HUES6 (cell line): ENCODE measurements around the gene PLLP.

Experiments
- H3K27ac ChIP-seq: 2 replicates; pipeline ENCODE4 v1.7.0; 2013; ENCODE audit warnings: low read depth, mild to moderate bottlenecking, low read length, inconsistent platforms
- H3K27me3 ChIP-seq: 2 replicates; pipeline ENCODE4 v1.6.1; 2013; ENCODE audit warnings: low read length; ENCODE audit not compliant: control insufficient read depth, insufficient read depth
- H3K36me3 ChIP-seq: 2 replicates; pipeline ENCODE4 v1.6.1; 2013; ENCODE audit warnings: low read length; ENCODE audit not compliant: control insufficient read depth, insufficient read depth
- H3K4me1 ChIP-seq: 2 replicates; pipeline ENCODE4 v1.6.1; 2013; ENCODE audit warnings: low read length; ENCODE audit not compliant: control insufficient read depth, insufficient read depth
- H3K4me3 ChIP-seq: 2 replicates; pipeline ENCODE4 v1.5.1; 2013; ENCODE audit warnings: low read depth, low read length
- H3K9ac ChIP-seq: one replicate; pipeline ENCODE4 v1.6.1; 2013; ENCODE audit warnings: mild to moderate bottlenecking, low read length
- H3K9me3 ChIP-seq: 2 replicates; pipeline ENCODE4 v1.6.1; 2013; ENCODE audit warnings: low read depth, low read length; ENCODE audit not compliant: control insufficient read depth, insufficient read depth

Gene PLLP

DNA sequence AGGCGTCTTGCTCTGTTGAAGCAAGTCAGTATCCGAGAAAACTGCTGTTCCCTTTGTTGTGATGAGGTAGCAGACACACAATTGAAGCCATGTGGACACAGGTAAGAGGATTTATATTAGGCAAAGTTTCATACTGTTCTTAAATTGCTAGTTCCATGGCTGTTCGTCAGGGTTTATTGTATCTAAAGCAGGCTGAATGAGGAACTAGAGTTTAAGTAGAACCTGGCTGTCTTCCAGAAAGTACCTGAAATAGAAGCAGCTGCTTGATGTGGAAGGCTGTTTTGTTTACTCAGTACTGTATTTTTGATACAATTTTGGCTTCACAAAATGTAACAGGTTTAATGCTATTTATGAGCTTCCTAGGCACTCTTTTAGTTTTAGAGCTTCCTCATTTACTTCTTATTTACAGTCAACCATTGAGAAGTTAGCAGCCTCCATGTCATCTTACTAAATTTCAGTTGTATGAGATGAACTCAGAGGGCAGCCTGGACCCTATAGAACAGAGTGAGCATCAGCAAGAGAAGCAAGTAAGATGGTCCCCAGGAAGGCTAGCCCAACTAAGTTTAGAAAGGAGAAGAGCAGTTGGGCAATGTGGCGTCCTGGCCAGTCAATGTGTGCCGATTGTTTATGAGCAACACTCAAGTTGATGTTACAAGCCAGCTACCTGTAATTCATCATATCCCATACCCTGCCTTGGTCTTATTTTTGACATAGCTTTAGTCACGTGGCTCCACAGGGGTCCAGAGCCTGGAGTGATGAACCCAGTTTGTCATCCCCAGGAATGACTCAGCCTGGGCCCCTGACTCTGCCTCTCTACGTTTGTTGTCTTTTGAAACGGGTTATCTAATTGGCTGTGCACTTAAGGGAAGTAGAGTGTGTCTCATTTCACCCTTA lies 49.1 kb downstream of the PLLP start:
- Histone ChIP-seq H3K4me1 (no peaks in the 10 kb centered on the region), H3K9ac (no peak overlapping the region), H3K27me3 (no peaks in the 10 kb centered on the region), H3K27ac (no peak overlapping the region), H3K9me3 (no peaks in the 10 kb centered on the region), H3K4me3 (no peak overlapping the region), H3K36me3 (peaks cover 80% of the 10 kb centered on the region)

DNA sequence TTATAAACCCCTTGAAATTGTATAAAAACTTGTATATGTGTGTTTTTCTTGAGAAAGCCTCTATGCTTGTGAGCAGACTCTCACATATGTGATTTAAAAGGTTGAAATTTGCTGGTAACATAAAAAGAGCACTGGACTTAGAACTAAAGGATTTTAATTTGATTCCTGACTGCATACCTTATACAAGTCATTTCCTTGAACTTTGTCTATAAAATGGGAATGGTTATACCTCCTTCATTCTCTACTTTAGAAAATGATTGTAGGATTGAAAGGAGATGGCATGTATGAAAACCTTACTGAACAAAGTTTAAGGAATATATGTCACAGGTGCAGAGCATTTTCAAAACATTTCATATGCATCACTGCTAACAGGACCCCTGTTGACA lies 49.8 kb downstream of the PLLP start:
- Histone ChIP-seq H3K4me3 (no peak overlapping the region), H3K9me3 (no peaks in the 10 kb centered on the region), H3K4me1 (no peaks in the 10 kb centered on the region), H3K27me3 (no peaks in the 10 kb centered on the region), H3K36me3 (peaks cover 84% of the 10 kb centered on the region), H3K27ac (no peak overlapping the region), H3K9ac (no peak overlapping the region)

DNA sequence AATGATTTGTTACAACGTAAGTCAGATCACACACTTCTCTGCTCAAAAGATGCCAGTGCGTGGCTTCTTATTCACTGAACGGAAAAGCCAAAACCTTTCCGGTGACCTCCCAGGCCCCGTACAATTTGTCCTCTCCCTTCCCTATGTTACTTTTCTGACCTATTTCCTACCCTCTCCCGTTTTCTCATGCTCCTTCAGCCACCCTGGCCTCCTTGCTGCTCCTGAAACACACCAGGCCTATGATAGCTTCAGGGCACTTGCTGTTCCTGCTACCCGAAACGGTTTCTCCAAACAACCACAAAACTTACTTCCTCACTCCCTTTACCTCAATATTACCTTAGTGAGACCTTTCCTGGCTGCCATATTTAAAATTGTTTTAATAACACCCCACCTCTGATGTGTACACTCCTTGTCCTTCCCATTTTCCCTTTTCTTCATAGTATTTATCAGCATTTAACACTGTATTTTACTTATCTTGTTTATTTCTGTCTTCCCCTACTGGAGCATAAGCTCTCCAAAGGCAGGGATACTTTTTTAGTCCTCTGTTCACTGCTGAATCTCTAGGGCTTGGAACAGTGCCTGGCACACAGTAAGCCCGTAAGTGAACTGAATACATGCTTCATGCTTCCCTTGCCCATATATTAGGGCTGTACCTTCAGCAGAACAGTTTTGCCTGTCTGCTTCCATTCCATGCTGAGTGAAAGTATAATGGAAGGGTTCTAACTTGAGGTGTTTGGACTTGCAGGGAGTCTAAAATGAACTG lies 50.3 kb downstream of the PLLP start:
- Histone ChIP-seq H3K27me3 (no peaks in the 10 kb centered on the region), H3K36me3 (peaks cover 83% of the 10 kb centered on the region), H3K4me1 (no peaks in the 10 kb centered on the region), H3K9me3 (no peaks in the 10 kb centered on the region), H3K4me3 (no peak overlapping the region), H3K27ac (no peak overlapping the region), H3K9ac (no peak overlapping the region)

DNA sequence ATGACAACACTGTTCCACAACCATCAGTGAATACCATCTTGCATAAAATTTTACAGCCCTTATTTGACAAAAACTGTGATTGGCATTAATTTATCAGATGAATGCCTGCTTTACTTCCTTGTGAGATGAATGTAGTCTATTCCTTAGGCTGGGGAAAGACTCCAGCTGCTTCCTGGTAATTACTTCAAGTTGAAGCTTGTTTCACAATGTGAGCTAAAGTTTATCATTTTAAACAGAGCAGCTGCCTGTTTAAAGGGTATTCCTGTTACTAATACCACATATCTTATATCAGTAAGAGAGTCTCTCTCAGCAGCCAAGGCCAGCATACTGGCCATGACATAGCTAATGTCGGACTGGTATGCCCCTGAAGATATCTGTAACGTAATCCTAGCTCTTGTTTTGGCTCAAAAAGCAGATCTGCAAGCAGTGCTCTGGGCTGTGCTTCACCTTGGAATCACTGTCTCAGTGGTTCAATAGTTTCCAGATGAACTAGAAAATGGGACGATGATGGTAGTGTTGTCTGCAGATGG lies 52.6 kb downstream of the PLLP start:
- no peak overlapping the region for H3K4me3 ChIP-seq
- no peaks in the 10 kb centered on the region for H3K9me3 ChIP-seq
- H3K27ac ChIP-seq = no peak overlapping the region
- H3K36me3 ChIP-seq = peaks cover 89% of the 10 kb centered on the region
- H3K4me1 ChIP-seq = no peaks in the 10 kb centered on the region
- H3K27me3 ChIP-seq = no peaks in the 10 kb centered on the region
- H3K9ac ChIP-seq = no peak overlapping the region

DNA sequence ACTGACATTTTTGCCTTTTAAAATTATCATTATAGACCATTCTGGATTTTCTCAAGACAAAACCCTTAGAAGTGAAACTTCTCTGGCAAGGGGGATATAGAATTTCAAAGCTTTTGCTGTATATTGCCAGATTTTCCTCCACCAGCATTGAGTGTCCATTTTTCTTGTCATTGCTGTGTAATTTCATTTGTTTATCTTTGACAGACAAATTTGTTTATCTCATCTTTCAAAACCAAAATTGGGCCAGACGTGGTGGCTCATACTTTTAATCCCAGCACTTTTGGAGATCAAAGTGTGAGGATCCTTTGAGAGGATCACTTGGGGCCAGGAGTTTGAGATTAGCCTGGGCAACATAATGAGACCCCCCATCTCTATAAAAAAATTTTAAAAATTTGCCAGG lies 55.4 kb downstream of the PLLP start:
- Histone ChIP-seq H3K36me3 (peaks cover 86% of the 10 kb centered on the region), H3K4me3 (no peak overlapping the region), H3K27ac (no peak overlapping the region), H3K9ac (no peak overlapping the region), H3K4me1 (no peaks in the 10 kb centered on the region), H3K9me3 (no peaks in the 10 kb centered on the region), H3K27me3 (no peaks in the 10 kb centered on the region)

DNA sequence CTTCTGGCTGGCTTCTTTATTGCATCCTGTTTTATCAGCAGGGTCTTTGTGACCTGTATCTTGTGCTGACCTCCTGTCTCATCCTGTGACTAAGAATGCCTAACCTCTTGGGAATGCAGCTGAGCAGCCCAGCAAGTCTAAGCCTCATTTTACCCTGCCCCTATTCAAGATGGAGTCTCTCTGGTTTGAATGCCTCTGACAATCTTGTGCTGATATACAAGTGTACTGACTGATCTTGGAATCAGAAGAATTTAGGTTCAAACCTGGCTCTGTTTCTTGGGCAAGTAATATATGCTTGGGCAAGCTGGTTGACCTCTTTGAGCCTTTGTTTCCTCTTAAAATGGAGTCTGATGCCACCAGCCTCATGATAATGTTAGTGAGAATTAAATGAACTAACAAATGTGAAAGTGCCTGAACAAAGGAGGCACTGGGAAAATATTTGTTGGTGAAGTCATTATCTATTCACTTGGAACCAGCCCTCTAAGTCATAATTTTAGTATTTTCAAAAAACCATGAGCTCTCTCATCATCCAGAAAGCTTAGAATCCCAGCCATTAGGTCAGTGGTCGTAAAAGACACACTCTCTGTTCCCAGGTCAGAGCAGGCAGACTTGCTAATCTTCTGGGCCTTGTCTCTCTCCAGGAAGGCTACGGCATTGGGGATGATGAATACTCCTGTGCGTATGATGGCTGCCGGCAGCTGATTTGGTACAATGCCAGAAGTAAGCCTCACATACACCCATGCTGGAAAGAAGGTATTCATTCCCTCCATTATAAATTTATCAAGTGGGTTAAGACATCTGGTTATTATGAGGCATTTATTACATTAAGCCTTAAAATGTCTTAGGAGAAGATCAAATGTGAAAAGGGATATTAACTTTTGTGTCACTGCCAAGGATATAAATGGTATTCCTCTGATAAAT lies 57.5 kb downstream of the PLLP start:
- H3K9ac ChIP-seq = no peak overlapping the region
- no peaks in the 10 kb centered on the region for H3K9me3 ChIP-seq
- H3K4me1 ChIP-seq = no peaks in the 10 kb centered on the region
- no peak overlapping the region for H3K4me3 ChIP-seq
- H3K27ac ChIP-seq = no peak overlapping the region
- H3K36me3 ChIP-seq = peaks cover 84% of the 10 kb centered on the region
- no peaks in the 10 kb centered on the region for H3K27me3 ChIP-seq

DNA sequence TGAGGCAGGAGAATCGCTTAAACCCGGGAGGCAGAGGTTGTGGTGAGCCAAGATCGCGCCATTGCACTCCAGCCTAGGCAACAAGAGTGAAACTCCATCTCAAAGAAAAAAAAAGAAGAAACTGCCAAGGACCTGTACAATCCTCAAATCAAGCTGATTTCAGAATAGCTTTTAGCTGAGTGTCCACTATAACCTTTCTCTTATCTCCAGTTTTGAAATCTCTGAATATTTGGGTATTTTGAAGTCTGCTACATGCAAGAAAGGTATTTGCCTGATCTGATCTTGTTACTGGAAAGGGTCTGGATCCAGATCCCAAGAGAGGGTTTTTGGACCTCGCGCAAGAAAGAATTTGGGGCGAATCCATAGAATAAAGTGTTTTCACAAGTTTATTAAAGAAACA lies 58.5 kb downstream of the PLLP start:
- no peak overlapping the region for H3K27ac ChIP-seq
- peaks cover 84% of the 10 kb centered on the region for H3K36me3 ChIP-seq
- H3K4me1 ChIP-seq = no peaks in the 10 kb centered on the region
- no peaks in the 10 kb centered on the region for H3K27me3 ChIP-seq
- no peaks in the 10 kb centered on the region for H3K9me3 ChIP-seq
- H3K4me3 ChIP-seq = no peak overlapping the region
- no peak overlapping the region for H3K9ac ChIP-seq

DNA sequence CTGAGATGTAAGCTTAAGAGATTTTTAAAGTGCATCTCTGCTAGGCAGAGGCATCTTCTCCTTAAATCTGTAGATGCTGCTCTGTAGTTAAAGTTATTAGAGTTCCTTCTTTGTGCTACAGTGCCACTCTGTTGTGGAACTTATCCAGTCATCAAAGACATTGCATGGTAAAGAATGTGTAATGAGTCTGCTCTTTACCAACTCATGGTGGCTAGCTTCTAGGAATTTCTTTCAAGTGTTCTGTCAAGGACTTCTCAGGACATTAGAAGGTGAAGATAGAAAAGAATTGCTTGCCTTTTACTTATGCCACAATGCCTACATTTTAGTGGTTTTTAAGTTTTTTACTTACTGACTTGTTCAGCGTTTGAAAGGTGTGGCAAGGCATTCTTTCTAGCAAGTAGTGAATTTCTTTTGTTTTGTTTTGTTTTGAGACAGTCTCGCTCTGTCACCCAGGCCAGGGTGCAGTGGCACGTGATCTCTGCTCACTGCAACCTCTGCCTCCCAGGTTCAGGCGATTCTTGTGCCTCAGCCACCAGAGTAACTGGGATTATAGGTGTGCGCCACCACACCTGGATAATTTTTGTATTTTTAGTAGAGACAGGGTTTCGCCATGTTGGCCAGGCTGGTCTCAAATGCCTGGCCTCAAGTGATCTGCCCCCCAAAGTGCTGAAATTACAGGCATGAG lies 59.7 kb downstream of the PLLP start:
- H3K9ac ChIP-seq = no peak overlapping the region
- no peak overlapping the region for H3K27ac ChIP-seq
- H3K4me1 ChIP-seq = no peaks in the 10 kb centered on the region
- H3K4me3 ChIP-seq = no peak overlapping the region
- H3K9me3 ChIP-seq = no peaks in the 10 kb centered on the region
- no peaks in the 10 kb centered on the region for H3K27me3 ChIP-seq
- peaks cover 79% of the 10 kb centered on the region for H3K36me3 ChIP-seq

DNA sequence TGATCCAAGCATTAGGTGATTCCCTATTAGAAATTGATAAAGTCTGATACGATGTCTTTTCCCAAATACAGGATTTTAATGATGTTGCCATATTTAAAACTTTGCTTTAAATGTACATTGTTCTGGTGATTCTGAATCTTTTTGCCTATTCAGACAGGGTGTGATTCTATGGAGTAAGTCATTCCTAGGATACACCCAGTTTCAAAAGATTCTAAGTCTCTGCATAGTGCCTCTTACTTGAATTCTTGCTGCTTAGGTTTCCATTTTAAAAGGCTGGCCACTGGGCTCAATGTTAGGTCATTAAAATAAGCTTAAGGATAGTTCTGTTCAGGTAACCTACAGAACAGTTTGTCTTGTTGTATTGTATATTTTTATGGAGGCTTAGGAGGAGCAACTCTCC lies 61.4 kb downstream of the PLLP start:
- no peaks in the 10 kb centered on the region for H3K9me3 ChIP-seq
- H3K9ac ChIP-seq = no peak overlapping the region
- H3K27me3 ChIP-seq = no peaks in the 10 kb centered on the region
- H3K4me3 ChIP-seq = no peak overlapping the region
- H3K36me3 ChIP-seq = peaks cover 72% of the 10 kb centered on the region
- no peaks in the 10 kb centered on the region for H3K4me1 ChIP-seq
- H3K27ac ChIP-seq = no peak overlapping the region

DNA sequence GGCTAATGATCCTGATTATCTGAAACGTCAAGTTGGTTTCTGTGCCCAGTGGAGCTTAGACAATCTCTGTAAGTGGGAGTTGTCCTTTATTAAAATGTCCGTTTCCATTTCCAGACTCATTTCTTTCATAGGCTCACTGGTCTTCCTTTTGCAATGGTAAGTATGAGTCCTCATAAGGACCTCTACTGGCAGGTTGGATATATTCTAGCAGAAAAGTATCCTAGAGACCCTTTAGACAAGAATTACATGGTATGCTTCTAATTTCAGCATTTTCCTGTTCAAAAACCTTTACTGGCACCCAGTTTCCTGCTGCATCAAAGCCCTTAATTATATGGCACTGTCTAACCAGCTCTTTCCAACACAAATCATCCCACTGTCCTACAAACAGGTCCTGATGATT lies 67.5 kb downstream of the PLLP start:
- no peak overlapping the region for H3K27ac ChIP-seq
- no peaks in the 10 kb centered on the region for H3K9me3 ChIP-seq
- H3K4me3 ChIP-seq = no peak overlapping the region
- H3K9ac ChIP-seq = no peak overlapping the region
- peaks cover 74% of the 10 kb centered on the region for H3K36me3 ChIP-seq
- H3K27me3 ChIP-seq = no peaks in the 10 kb centered on the region
- no peaks in the 10 kb centered on the region for H3K4me1 ChIP-seq
